Activated CD8-positive, alpha-beta T cell treated with anti-CD3 and anti-CD28 coated beads for 36 hours (primary cell): ENCODE results near the gene PFKFB3. TPM values are rescaled to one million over a fixed set of nuclear protein-coding genes. Genes with fewer than 3 reads are reported as not detected.
"Not testable (repeated sequence)": the region's sequence is repeated elsewhere in the genome, so short reads cannot be mapped to it uniquely, and the experiment has no call there.

Source experiments
- ATAC-seq: fragments of 200-7000 bp; cut with Tn5 transposase; one replicate; pipeline ENCODE4 v1.10.0; 2021; ENCODE audit warnings: mild to moderate bottlenecking, moderate library complexity
- CTCF ChIA-PET: fragments of 350-600 bp; sonication (Branson Sonifier 250); formaldehyde crosslinking; loops from one replicate; lab custom pipeline; 2021; ENCODE audit warnings: antibody characterized with exemption; lab: Charles Lee
- POLR2A ChIA-PET: fragments of 350-600 bp; sonication (Branson Sonifier 250); formaldehyde crosslinking; loops from one replicate; lab custom pipeline; 2021; ENCODE audit warnings: antibody characterized with exemption; lab: Charles Lee
- DNase-seq: peaks from one replicate; pipeline ENCODE4 v3.0.0-alpha.2; 2020
- H3K27ac Mint-ChIP-seq: one replicate; pipeline ENCODE4 v1.8.0; 2021; ENCODE audit warnings: mild to moderate bottlenecking, mixed read lengths
- H3K27me3 Mint-ChIP-seq: one replicate; pipeline ENCODE4 v1.8.0; 2021; ENCODE audit warnings: mixed read lengths
- H3K36me3 Mint-ChIP-seq: one replicate; pipeline ENCODE4 v1.8.0; 2021; ENCODE audit warnings: low read depth, mixed read lengths
- H3K4me1 Mint-ChIP-seq: one replicate; pipeline ENCODE4 v1.8.0; 2021; ENCODE audit warnings: low read depth, mixed read lengths
- H3K4me3 Mint-ChIP-seq: one replicate; pipeline ENCODE4 v1.8.0; 2021; ENCODE audit warnings: mild to moderate bottlenecking, moderate library complexity, mixed read lengths
- H3K9me3 Mint-ChIP-seq: one replicate; pipeline ENCODE4 v1.8.0; 2021; ENCODE audit warnings: mixed read lengths
- intact Hi-C: fragments of 100-400 bp; cut with micrococcal nuclease; formaldehyde crosslinking; loops from one replicate; pipeline ENCODE4 v1.10.0; 2022
- total RNA-seq, 2 experiments: library from RNA; stranded (reverse); gene quantifications; one replicate each; pipeline ENCODE4 v1.2.3, GENCODE V29; 2021
- TF ChIP-seq, protein P1 (sequence below): fragments of 200-600 bp; IDR thresholded peaks from one replicate; pipeline ENCODE4 v1.8.0; 2022; ENCODE audit warnings: antibody characterized with exemption, mild to moderate bottlenecking

PFKFB3 gene
- total RNA-seq, 2 experiments from 2014 or later = 107 to 117 TPM

DNA sequence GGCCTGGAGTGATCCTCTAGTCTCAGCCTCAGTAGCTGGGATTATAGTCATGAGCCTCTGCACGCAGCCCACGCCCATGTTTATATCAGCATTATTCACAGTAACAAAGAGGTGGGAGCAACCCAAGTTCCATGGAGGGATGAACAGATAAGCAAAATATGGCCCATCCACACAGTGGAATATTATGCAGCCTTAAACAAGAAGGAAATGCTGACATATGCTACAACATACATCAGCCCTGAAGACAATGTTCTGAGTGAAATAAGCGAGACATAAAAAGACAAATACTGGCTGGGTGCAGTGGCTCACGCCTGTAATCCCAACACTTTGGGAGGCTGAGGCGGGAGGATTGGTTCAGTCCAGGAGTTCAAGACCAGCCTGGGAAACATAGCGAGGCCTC lies 21.5 kb upstream of the PFKFB3 start:
- no peak for DNase-seq
- Mint-ChIP-seq H3K27ac (no peak overlapping the region), H3K4me1 (peaks cover 26% of the 10 kb centered on the region), H3K4me3 (no peak overlapping the region), H3K27me3 (no peaks in the 10 kb centered on the region), H3K9me3 (no peaks in the 10 kb centered on the region), H3K36me3 (peaks cover 5% of the 10 kb centered on the region)
- TF ChIP-seq, protein P1, sequence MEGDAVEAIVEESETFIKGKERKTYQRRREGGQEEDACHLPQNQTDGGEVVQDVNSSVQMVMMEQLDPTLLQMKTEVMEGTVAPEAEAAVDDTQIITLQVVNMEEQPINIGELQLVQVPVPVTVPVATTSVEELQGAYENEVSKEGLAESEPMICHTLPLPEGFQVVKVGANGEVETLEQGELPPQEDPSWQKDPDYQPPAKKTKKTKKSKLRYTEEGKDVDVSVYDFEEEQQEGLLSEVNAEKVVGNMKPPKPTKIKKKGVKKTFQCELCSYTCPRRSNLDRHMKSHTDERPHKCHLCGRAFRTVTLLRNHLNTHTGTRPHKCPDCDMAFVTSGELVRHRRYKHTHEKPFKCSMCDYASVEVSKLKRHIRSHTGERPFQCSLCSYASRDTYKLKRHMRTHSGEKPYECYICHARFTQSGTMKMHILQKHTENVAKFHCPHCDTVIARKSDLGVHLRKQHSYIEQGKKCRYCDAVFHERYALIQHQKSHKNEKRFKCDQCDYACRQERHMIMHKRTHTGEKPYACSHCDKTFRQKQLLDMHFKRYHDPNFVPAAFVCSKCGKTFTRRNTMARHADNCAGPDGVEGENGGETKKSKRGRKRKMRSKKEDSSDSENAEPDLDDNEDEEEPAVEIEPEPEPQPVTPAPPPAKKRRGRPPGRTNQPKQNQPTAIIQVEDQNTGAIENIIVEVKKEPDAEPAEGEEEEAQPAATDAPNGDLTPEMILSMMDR = no peak
- intact Hi-C loops = no loop called here
- POLR2A ChIA-PET = no interaction called here
- CTCF ChIA-PET = no interaction called here
- ATAC-seq = no peak

DNA sequence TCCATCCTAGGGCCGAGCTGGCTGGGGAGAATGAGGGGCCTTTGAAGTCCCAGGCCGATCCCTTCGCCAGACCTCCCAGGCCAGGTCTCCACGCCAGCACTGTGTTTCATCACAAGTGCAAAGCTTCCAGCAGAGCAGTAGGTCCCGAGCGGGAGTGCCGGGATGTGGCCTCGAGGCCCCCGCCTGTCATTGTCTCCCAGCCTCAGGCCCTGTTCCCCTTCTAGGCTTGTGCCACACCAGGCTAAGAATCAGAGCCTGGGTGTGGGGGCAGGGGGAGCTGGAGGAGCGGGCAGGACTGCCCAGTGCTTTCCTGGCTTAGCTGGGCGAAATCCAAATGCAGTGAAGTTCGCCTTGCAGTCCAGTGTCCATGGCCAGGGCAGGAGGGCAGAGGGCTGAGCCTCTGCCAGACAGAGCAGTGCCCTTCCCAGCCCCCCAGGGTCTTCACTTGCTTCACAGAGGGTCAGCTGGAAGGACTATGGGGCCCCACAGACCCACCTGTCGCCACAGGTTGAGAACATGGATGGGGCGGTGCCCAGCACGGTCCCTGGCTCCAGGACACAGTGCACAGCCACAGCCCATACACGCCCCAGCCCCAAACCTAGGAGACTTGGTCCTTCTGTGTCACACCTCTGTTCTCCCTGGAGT lies 20.2 kb upstream of the PFKFB3 start:
- Mint-ChIP-seq H3K27ac (no peak overlapping the region), H3K36me3 (peaks cover 7% of the 10 kb centered on the region), H3K4me1 (peaks cover 28% of the 10 kb centered on the region), H3K27me3 (no peaks in the 10 kb centered on the region), H3K9me3 (no peaks in the 10 kb centered on the region), H3K4me3 (no peak overlapping the region)
- no peak for DNase-seq
- TF ChIP-seq, protein P1 = no peak
- intact Hi-C loops = no loop called here
- CTCF ChIA-PET = interaction anchor here (1.0 to 1.2 kb wide), 3 partner anchors 9 to 20 kb away, joined by 3 to 4 read pairs (median 4); partner anchors contain the start of gene PFKFB3
- ATAC-seq = no peak
- POLR2A ChIA-PET = interaction anchor here (1.0 to 1.3 kb wide), 3 partner anchors 14 to 35 kb away, joined by 3 to 5 read pairs (median 3); no protein-coding TSS in a partner anchor

DNA sequence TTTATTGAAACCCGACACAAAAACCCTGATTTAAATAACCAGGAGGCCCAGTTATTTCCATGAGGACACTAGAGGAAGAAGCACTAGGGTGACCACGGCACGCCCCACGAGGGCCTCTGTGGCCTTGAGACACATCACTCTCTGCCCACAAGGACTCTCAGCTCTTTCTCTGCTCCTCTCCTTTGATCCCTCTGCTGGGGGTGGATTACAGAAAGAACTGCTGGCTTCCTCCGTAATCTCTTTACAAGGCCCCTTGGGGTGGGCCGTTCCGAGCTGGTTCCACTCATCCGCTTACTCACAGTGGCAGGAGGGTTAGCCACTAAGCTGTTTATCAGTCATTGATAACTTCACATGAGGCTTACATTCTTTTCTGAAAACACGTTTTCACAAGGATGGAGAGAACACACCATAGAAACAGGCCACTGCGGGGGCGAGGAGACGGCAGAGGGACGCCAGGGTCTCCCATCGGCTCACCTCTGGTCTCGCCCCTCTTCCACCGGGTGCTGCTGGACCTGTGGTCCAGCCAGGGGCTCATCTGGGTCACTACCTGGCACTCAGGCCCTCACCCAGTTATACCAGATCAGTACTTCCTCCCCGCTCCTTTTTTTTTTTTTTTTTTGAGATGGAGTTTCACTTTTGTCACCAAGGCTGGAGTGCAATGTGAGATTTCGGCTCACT lies 17.6 kb upstream of the PFKFB3 start:
- POLR2A ChIA-PET = no interaction called here
- H3K27me3 Mint-ChIP-seq = no peaks in the 10 kb centered on the region
- peak overlapping the region; percentile 49 for H3K27ac Mint-ChIP-seq
- no peaks in the 10 kb centered on the region for H3K9me3 Mint-ChIP-seq
- ATAC-seq (no peak), DNase-seq (peak; percentile 25)
- H3K4me3 Mint-ChIP-seq = no peak overlapping the region
- TF ChIP-seq, protein P1 = no peak
- peaks cover 11% of the 10 kb centered on the region for H3K36me3 Mint-ChIP-seq
- peaks cover 37% of the 10 kb centered on the region for H3K4me1 Mint-ChIP-seq
- intact Hi-C loops = no loop called here
- CTCF ChIA-PET = interaction anchor here (0.8 to 1.2 kb wide), 2 partner anchors 12 to 38 kb away, joined by 3 to 6 read pairs; no protein-coding TSS in a partner anchor

DNA sequence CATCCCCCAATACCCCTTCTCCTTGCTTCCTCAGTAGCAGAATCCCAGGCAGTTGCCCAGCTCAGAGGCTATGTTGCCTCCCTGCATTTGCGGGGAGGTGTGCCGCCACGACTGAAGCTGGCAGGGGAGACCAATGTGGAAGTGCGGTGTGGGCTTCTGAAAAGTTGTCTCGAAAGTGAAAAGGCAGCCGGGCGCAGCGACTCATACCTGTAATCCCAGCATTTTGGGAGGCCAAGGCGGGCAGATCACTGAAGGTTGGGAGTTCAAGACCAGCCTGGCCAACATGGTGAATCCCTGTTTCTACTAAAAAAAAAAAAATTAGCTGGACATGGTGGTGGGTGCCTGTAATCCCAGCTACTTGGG lies 15.9 kb upstream of the PFKFB3 start:
- DNase-seq (no peak), ATAC-seq (no peak)
- CTCF ChIA-PET = interaction anchor here (1.3 to 2.0 kb wide), 2 partner anchors 23 to 215 kb away, joined by 5 to 6 read pairs; no protein-coding TSS in a partner anchor
- TF ChIP-seq, protein P1 = no peak
- Mint-ChIP-seq H3K4me1 (peaks cover 42% of the 10 kb centered on the region), H3K4me3 (no peak overlapping the region), H3K9me3 (no peaks in the 10 kb centered on the region), H3K27ac (peak overlapping the region; percentile 13), H3K27me3 (no peaks in the 10 kb centered on the region), H3K36me3 (peaks cover 11% of the 10 kb centered on the region)
- intact Hi-C loops = no loop called here
- POLR2A ChIA-PET = interaction anchor here (1.9 kb wide), 1 partner anchor 15 kb away, joined by 6 read pairs; the partner anchor contains the start of gene PFKFB3

DNA sequence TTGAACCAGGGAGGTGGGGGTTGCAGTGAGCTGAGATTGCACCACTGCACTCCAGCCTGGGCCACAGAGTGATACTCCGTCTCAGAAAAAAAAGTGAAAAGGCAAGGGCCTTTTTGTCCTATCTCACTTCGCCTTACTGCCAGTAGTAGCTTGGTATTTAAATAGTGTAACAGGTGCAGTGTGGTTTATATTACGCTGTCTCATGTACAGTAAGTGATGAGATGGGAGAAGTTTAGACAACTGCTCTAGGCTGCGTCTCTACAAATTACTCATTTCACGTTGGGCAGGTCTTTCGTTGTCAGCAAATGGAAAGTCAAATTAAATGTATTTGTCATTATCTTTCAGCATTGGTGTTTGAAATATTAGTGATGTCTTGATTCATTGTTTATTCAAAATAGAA lies 15.5 kb upstream of the PFKFB3 start:
- no peak for ATAC-seq
- CTCF ChIA-PET = interaction anchor here (1.3 to 2.0 kb wide), 2 partner anchors 24 to 215 kb away, joined by 5 to 6 read pairs; no protein-coding TSS in a partner anchor
- H3K9me3 Mint-ChIP-seq = no peaks in the 10 kb centered on the region
- peaks cover 14% of the 10 kb centered on the region for H3K36me3 Mint-ChIP-seq
- TF ChIP-seq, protein P1 = no peak
- intact Hi-C loops = no loop called here
- peaks cover 42% of the 10 kb centered on the region for H3K4me1 Mint-ChIP-seq
- no peak overlapping the region for H3K27ac Mint-ChIP-seq
- no peaks in the 10 kb centered on the region for H3K27me3 Mint-ChIP-seq
- no peak for DNase-seq
- no peak overlapping the region for H3K4me3 Mint-ChIP-seq
- POLR2A ChIA-PET = interaction anchor here (1.9 kb wide), 1 partner anchor 15 kb away, joined by 6 read pairs; the partner anchor contains the start of gene PFKFB3

DNA sequence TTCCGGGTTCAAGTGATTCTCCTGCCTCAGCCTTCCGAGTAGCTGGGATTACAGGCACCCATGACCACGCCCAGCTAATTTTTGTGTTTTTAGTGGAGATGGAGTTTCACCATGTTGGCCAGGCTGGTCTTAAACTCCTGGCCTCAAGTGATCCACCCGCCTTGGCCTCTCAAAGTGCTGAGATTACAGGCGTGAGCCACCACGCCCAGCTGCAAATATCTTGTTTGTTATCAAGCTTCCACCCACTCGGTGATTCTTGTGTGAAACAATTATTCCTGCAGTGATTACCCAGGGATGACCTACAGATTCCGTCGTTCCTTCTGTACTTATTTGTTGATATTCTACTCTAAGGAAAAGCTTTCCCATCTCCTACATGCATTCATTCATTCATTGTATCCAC lies 12.7 kb upstream of the PFKFB3 start:
- peaks cover 15% of the 10 kb centered on the region for H3K36me3 Mint-ChIP-seq

More for the DNA sequence above, 12.7 kb upstream of the PFKFB3 start:
- ATAC-seq, H3K27me3 Mint-ChIP-seq, DNase-seq, H3K9me3 Mint-ChIP-seq, intact Hi-C loops, H3K27ac Mint-ChIP-seq, H3K4me3 Mint-ChIP-seq: not testable (repeated sequence)
- H3K4me1 Mint-ChIP-seq = peaks cover 38% of the 10 kb centered on the region
- ChIA-PET CTCF (interaction anchor here (1.6 to 1.9 kb wide), 2 partner anchors 17 to 212 kb away, joined by 5 to 6 read pairs; no protein-coding TSS in a partner anchor), POLR2A (interaction anchor here (1.2 to 1.5 kb wide), 2 partner anchors 13 to 124 kb away, joined by 3 to 4 read pairs; partner anchors contain the start of gene PFKFB3)
